Measurements from ENCODE around the gene NRCAM. TPM values are rescaled to one million over a fixed set of nuclear protein-coding genes. Genes with fewer than 3 reads are reported as not detected.

The NRCAM gene
- total and polyA plus RNA-seq, 12 donors: 71.6 to 222 (median 148) TPM

- DNase-seq: no peak
- intact Hi-C loops (cut with DNase I): no loop called here
- Histone ChIP-seq H3K27me3 (no peaks in the 10 kb centered on the region), H3K36me3 (replicated peaks in 1 of 2) (no peaks in the 10 kb centered on the region), H3K4me1 (replicated peaks in 1 of 2) (no peaks in the 10 kb centered on the region), H3K27ac (no peak overlapping the region), H3K9me3 (replicated peaks in 1 of 3) (no peaks in the 10 kb centered on the region), H3K4me3 (no peak overlapping the region)
- TF ChIP-seq POLR2A (IDR thresholded peaks at IDR 0.05): no peak
- WGBS, 4 donors: 71 to 84% (median 75%) methylated on average over 3 of the region's 3 CpGs
These were observed 336.0 kb downstream of the NRCAM start for GRCh38 chr7:108120196-108120595.

GRCh38 chr7:108118959-108119358, 337.3 kb downstream of the NRCAM start:
- H3K9me3 ChIP-seq (replicated peaks in 1 of 3): no peaks in the 10 kb centered on the region
- H3K4me1 ChIP-seq (replicated peaks in 1 of 2): no peaks in the 10 kb centered on the region
- no peak overlapping the region for H3K4me3 ChIP-seq
- WGBS, 4 donors: 91 to 96% (median 93%) methylated on average over 2 of the region's 2 CpGs
- no peak for DNase-seq
- no peaks in the 10 kb centered on the region for H3K27me3 ChIP-seq
- no peaks in the 10 kb centered on the region for H3K36me3 ChIP-seq (replicated peaks in 1 of 2)
- intact Hi-C loops (cut with DNase I): no loop called here
- H3K27ac ChIP-seq: no peak overlapping the region
- TF ChIP-seq CTCF (IDR thresholded peaks at IDR 0.05): no peak
- TF ChIP-seq POLR2A (IDR thresholded peaks at IDR 0.05): no peak

GRCh38 chr7:108114117-108114841, 342.0 kb downstream of the NRCAM start:
- Histone ChIP-seq H3K27me3 (no peaks in the 10 kb centered on the region), H3K4me3 (no peak overlapping the region), H3K36me3 (replicated peaks in 1 of 2) (no peaks in the 10 kb centered on the region), H3K9me3 (replicated peaks in 1 of 3) (no peaks in the 10 kb centered on the region), H3K27ac (no peak overlapping the region), H3K4me1 (replicated peaks in 1 of 2) (no peaks in the 10 kb centered on the region)
- DNase-seq: peak in 1 of 7 donors; percentile 7
- WGBS, 4 donors: 77 to 87% (median 84%) methylated on average over 6 of the region's 6 CpGs
- TF ChIP-seq CTCF (IDR thresholded peaks at IDR 0.05): peak; percentile 14 to 44 (median 32)
- TF ChIP-seq POLR2A (IDR thresholded peaks at IDR 0.05): no peak
- intact Hi-C loops (cut with DNase I): no loop called here

- Histone ChIP-seq H3K27ac (no peak overlapping the region), H3K4me3 (no peak overlapping the region), H3K36me3 (replicated peaks in 1 of 2) (no peaks in the 10 kb centered on the region), H3K27me3 (no peaks in the 10 kb centered on the region), H3K9me3 (replicated peaks in 1 of 3) (no peaks in the 10 kb centered on the region), H3K4me1 (replicated peaks in 1 of 2) (no peaks in the 10 kb centered on the region)
- TF ChIP-seq POLR2A (IDR thresholded peaks at IDR 0.05): no peak
- intact Hi-C loops (cut with DNase I): no loop called here
- no peak for DNase-seq
- 85 to 94% (median 90%) methylated on average over 2 of the region's 2 CpGs for WGBS, 4 donors
These were observed 343.6 kb downstream of the NRCAM start for GRCh38 chr7:108112683-108113082.

- H3K4me1 ChIP-seq (replicated peaks in 1 of 2): no peaks in the 10 kb centered on the region
- no peaks in the 10 kb centered on the region for H3K9me3 ChIP-seq (replicated peaks in 1 of 3)
- peak in 1 of 7 donors; percentile 20 for DNase-seq
- H3K36me3 ChIP-seq (replicated peaks in 1 of 2): no peaks in the 10 kb centered on the region
- H3K27ac ChIP-seq: no peak overlapping the region
- intact Hi-C loops (cut with DNase I): no loop called here
- TF ChIP-seq CTCF (IDR thresholded peaks at IDR 0.05) (peak in 5 of 6 experiments; percentile 16 to 38 (median 29)), POLR2A (IDR thresholded peaks at IDR 0.05) (no peak)
- 54 to 68% (median 63%) methylated on average over 2 of the region's 2 CpGs for WGBS, 4 donors
- H3K27me3 ChIP-seq: no peaks in the 10 kb centered on the region
- H3K4me3 ChIP-seq: no peak overlapping the region
These were observed 346.9 kb downstream of the NRCAM start for GRCh38 chr7:108109221-108109908.

All from adrenal gland (tissue), 12 donors.